ENCODE results near the gene NSG2.

GRCh38 chr5:174115226-174115625, 69.7 kb downstream of the NSG2 start:
- TF ChIP-seq CTCF (IDR thresholded peaks at IDR 0.05; ENCODE audit: insufficient read depth, low read length) (no peak), POLR2AphosphoS5 (IDR thresholded peaks at IDR 0.05; ENCODE audit: low read depth) (no peak), SPI1 (IDR thresholded peaks at IDR 0.05; ENCODE audit: borderline replicate concordance, low read depth) (no peak)

All from HL-60 (cell line).